Neural cell (in vitro differentiated cells): Measurements from ENCODE around the gene PRDX5. TPM values are rescaled to one million over a fixed set of nuclear protein-coding genes. Genes with fewer than 3 reads are reported as not detected.

ENCODE experiments used
- H2AFZ ChIP-seq: fragments of 200-600, 300-800 bp; sonication (generic), shearing (Covaris generic); 2 replicates; pipeline ENCODE4 v1.6.0; 2014; ENCODE audit warnings: low read depth, mild to moderate bottlenecking, antibody characterized with exemption, low read length, moderate library complexity
- H3F3A ChIP-seq: fragments of 200-600 bp; shearing (Covaris generic); 2 replicates; pipeline ENCODE4 v1.6.1; 2016; ENCODE audit warnings: mild to moderate bottlenecking, moderate library complexity, mixed read lengths, antibody characterized with exemption, low read length; ENCODE audit not compliant: insufficient read depth, poor library complexity, severe bottlenecking
- H3K27ac ChIP-seq: fragments of 200-600, 300-800 bp; sonication (generic), shearing (Covaris generic); 2 replicates; pipeline ENCODE4 v1.5.1; 2014; ENCODE audit warnings: mild to moderate bottlenecking, low read length, moderate library complexity
- H3K27me3 ChIP-seq: fragments of 300-800, 200-600 bp; sonication (generic), shearing (Covaris generic); 2 replicates; pipeline ENCODE4 v1.6.0; 2014; ENCODE audit warnings: mild to moderate bottlenecking, low read depth, low read length, moderate library complexity; ENCODE audit not compliant: insufficient read depth
- H3K36me3 ChIP-seq: fragments of 300-800, 200-600 bp; sonication (generic), shearing (Covaris generic); 2 replicates; pipeline ENCODE4 v1.5.1; 2014; ENCODE audit warnings: mild to moderate bottlenecking, antibody characterized with exemption, low read length, moderate library complexity; ENCODE audit not compliant: insufficient read depth
- H3K4me2 ChIP-seq: fragments of 300-800, 200-600 bp; sonication (generic), shearing (Covaris generic); 2 replicates; pipeline ENCODE4 v1.6.0; 2014; ENCODE audit warnings: mild to moderate bottlenecking, low read length
- H3K4me3 ChIP-seq: fragments of 300-800, 200-600 bp; sonication (generic), shearing (Covaris generic); 2 replicates; pipeline ENCODE4 v1.5.1; 2014; ENCODE audit warnings: mild to moderate bottlenecking, low read length, moderate library complexity
- H3K79me2 ChIP-seq: fragments of 200-600 bp; shearing (Covaris generic); replicated peaks from 2 replicates; pipeline ENCODE4 v1.6.0; 2014; ENCODE audit warnings: mild to moderate bottlenecking, low read length, moderate library complexity; ENCODE audit not compliant: insufficient read depth
- H3K9ac ChIP-seq: fragments of 300-800, 200-600 bp; sonication (generic), shearing (Covaris generic); 2 replicates; pipeline ENCODE4 v1.6.1; 2016; ENCODE audit warnings: mild to moderate bottlenecking, low read length, mixed read lengths
- H3K9me2 ChIP-seq: fragments of 200-600 bp; shearing (Covaris generic); 2 replicates; pipeline ENCODE4 v1.6.1; 2016; ENCODE audit warnings: mild to moderate bottlenecking, low read length, mixed read lengths; ENCODE audit not compliant: insufficient read depth
- H3K9me3 ChIP-seq: fragments of 200-600, 300-800 bp; sonication (generic), shearing (Covaris generic); 2 replicates; pipeline ENCODE4 v1.6.1; 2016; ENCODE audit warnings: mild to moderate bottlenecking, mixed run types, low read length, moderate library complexity, mixed read lengths
- H4K20me1 ChIP-seq: fragments of 200-600 bp; shearing (Covaris generic); 2 replicates; pipeline ENCODE4 v1.6.1; 2016; ENCODE audit warnings: mild to moderate bottlenecking, mixed run types; ENCODE audit not compliant: insufficient read depth
- EP300 ChIP-seq: fragments of 450-650 bp; conservative IDR thresholded peaks from 2 replicates; pipeline ENCODE4 v1.6.1; 2014; ENCODE audit warnings: antibody characterized with exemption, mild to moderate bottlenecking, moderate library complexity; ENCODE audit not compliant: poor library complexity, severe bottlenecking
- MXI1 ChIP-seq: fragments of 450-650 bp; conservative IDR thresholded peaks from 2 replicates; pipeline ENCODE4 v1.6.1; 2014; ENCODE audit warnings: antibody characterized with exemption, mild to moderate bottlenecking; ENCODE audit not compliant: poor library complexity, severe bottlenecking
- POLR2AphosphoS5 ChIP-seq: IDR thresholded peaks from 2 replicates; pipeline ENCODE4 v1.6.1; 2012
- RAD21 ChIP-seq: fragments of 450-650 bp; conservative IDR thresholded peaks from 2 replicates; pipeline ENCODE4 v1.6.1; 2014; ENCODE audit warnings: antibody characterized with exemption, mild to moderate bottlenecking, moderate library complexity
- SMC3 ChIP-seq: fragments of 450-650 bp; conservative IDR thresholded peaks from 2 replicates; pipeline ENCODE4 v1.6.1; 2014; ENCODE audit warnings: antibody characterized with exemption, mild to moderate bottlenecking, moderate library complexity; ENCODE audit not compliant: poor library complexity
- TAF1 ChIP-seq: IDR thresholded peaks from 2 replicates; pipeline ENCODE4 v1.6.1; 2012; ENCODE audit warnings: low read depth
- polyA plus RNA-seq: library from polyadenylated mRNA; depleted of rRNA; stranded (reverse); fragments of >200 nt; gene quantifications from 2 replicates; pipeline ENCODE4 v1.2.3, GENCODE V29; 2014
- TF ChIP-seq, protein P1 (sequence below): IDR thresholded peaks from 2 replicates; pipeline ENCODE4 v1.6.1; 2012; ENCODE audit warnings: borderline replicate concordance
- TF ChIP-seq, protein P2 (sequence below): fragments of 450-650 bp; IDR thresholded peaks from 2 replicates; pipeline ENCODE4 v1.5.1; 2014; ENCODE audit warnings: antibody characterized with exemption, mild to moderate bottlenecking, moderate library complexity; ENCODE audit not compliant: poor library complexity, severe bottlenecking

Gene PRDX5
- polyA plus RNA-seq, 1 donor from 2014 or later = 452 TPM

DNA sequence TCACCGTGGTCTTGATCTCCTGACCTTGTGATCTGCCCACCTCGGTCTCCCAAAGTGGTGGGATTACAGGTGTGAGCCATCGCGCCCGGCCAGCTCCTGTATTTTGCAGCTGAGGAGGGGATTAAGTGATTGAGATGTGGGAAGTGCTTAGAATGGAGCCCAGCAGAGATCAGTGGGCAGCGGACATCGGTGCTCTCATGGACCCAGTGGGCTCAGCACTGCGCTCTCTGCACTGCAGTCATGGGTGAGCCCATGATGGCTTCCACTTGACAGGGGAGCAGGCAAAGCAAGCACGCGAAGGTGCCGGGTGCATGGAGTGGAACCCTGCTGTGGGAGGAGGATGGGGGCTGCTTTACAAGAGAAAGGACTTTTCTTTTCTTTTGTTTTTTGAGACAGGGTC, 13.0 kb downstream of the PRDX5 start:
- Histone ChIP-seq H4K20me1 (no peaks in the 10 kb centered on the region), H3K9me3 (no peaks in the 10 kb centered on the region), H3F3A (no peaks in the 10 kb centered on the region), H3K9ac (no peak overlapping the region), H3K4me2 (no peak overlapping the region), H3K27me3 (no peaks in the 10 kb centered on the region), H3K4me3 (no peak overlapping the region), H3K36me3 (no peaks in the 10 kb centered on the region), H3K27ac (no peak overlapping the region), H2AFZ (no peak overlapping the region), H3K9me2 (no peaks in the 10 kb centered on the region), H3K79me2 (no peaks in the 10 kb centered on the region)
- TF ChIP-seq MXI1 = no peak

DNA sequence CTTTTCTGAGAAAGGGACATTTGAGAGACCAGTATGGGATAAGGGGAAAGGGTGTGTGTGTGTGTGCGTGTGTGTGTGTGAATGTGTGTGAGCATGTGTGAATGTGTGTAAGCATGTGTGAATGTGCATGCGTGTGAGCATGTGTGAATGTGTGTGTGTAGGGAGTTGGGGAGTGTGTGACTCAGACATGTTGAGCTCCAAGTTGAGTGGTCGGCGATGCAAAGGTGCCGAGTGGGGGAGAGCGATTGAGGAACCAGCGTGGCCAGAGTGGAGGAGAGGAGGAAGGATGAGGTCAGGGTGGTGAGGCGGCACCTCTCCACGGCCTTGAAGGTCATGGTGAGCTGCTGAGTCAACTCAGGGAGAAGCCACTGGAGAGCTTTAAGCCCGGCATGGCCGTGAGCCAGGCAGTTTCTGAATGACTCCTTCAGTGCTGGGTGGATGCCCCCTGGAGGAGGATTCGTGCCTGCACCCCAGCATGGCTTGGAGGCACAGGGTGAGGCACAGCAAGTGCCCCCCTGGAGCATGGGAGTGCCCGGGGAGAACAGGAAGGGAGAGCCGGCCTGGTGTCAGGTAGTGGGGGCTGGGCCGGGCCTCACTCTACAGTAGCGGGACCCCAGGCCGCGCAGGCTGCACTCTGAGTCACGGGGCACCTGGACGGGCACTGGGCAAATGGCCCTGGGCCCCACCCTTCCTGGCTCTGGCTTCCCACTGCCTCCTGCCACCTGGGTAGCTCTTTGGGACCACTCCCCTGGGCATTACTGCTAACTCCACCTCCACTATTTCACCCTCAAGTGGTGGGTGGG, 13.8 kb downstream of the PRDX5 start:
- Histone ChIP-seq H4K20me1 (no peaks in the 10 kb centered on the region), H3K27ac (no peak overlapping the region), H3K36me3 (no peaks in the 10 kb centered on the region), H3K4me2 (no peak overlapping the region), H3K9me3 (no peaks in the 10 kb centered on the region), H3K4me3 (no peak overlapping the region), H3K79me2 (no peaks in the 10 kb centered on the region), H3K9ac (no peak overlapping the region), H3K27me3 (no peaks in the 10 kb centered on the region), H3F3A (no peaks in the 10 kb centered on the region), H3K9me2 (no peaks in the 10 kb centered on the region), H2AFZ (no peak overlapping the region)
- TF ChIP-seq POLR2AphosphoS5 = no peak
- TF ChIP-seq SMC3 = no peak
- no peak for TF ChIP-seq RAD21
- no peak for TF ChIP-seq TAF1
- TF ChIP-seq EP300 = no peak

DNA sequence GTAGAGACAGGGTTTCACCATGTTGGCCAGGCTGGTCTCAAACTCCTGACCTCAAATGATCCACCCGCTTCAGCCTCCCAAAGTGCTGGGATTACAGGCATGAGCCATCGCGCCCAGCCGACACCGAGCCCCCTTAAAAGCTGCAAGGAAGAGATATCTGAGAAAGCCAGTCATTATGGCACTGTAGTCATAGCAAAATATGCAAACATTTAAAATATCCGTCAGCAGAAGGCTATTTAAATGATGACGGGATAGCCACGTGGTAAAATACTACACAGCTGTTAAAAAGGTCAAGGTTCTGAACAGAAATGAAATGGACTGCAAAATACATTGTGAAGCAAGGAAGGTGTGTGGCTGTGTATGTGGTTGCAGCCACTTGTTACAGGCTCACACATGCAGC, 15.6 kb downstream of the PRDX5 start:
- Histone ChIP-seq H3K79me2 (no peaks in the 10 kb centered on the region), H4K20me1 (no peaks in the 10 kb centered on the region), H3F3A (no peaks in the 10 kb centered on the region), H3K9me2 (no peaks in the 10 kb centered on the region), H3K36me3 (no peaks in the 10 kb centered on the region), H3K4me2 (no peak overlapping the region), H3K4me3 (no peak overlapping the region), H3K9ac (no peak overlapping the region), H3K27ac (no peak overlapping the region), H3K9me3 (no peaks in the 10 kb centered on the region), H2AFZ (no peak overlapping the region), H3K27me3 (no peaks in the 10 kb centered on the region)
- TF ChIP-seq, protein P1, sequence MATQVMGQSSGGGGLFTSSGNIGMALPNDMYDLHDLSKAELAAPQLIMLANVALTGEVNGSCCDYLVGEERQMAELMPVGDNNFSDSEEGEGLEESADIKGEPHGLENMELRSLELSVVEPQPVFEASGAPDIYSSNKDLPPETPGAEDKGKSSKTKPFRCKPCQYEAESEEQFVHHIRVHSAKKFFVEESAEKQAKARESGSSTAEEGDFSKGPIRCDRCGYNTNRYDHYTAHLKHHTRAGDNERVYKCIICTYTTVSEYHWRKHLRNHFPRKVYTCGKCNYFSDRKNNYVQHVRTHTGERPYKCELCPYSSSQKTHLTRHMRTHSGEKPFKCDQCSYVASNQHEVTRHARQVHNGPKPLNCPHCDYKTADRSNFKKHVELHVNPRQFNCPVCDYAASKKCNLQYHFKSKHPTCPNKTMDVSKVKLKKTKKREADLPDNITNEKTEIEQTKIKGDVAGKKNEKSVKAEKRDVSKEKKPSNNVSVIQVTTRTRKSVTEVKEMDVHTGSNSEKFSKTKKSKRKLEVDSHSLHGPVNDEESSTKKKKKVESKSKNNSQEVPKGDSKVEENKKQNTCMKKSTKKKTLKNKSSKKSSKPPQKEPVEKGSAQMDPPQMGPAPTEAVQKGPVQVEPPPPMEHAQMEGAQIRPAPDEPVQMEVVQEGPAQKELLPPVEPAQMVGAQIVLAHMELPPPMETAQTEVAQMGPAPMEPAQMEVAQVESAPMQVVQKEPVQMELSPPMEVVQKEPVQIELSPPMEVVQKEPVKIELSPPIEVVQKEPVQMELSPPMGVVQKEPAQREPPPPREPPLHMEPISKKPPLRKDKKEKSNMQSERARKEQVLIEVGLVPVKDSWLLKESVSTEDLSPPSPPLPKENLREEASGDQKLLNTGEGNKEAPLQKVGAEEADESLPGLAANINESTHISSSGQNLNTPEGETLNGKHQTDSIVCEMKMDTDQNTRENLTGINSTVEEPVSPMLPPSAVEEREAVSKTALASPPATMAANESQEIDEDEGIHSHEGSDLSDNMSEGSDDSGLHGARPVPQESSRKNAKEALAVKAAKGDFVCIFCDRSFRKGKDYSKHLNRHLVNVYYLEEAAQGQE = no peak
- TF ChIP-seq TAF1 (no peak), SMC3 (no peak)
- TF ChIP-seq, protein P2, sequence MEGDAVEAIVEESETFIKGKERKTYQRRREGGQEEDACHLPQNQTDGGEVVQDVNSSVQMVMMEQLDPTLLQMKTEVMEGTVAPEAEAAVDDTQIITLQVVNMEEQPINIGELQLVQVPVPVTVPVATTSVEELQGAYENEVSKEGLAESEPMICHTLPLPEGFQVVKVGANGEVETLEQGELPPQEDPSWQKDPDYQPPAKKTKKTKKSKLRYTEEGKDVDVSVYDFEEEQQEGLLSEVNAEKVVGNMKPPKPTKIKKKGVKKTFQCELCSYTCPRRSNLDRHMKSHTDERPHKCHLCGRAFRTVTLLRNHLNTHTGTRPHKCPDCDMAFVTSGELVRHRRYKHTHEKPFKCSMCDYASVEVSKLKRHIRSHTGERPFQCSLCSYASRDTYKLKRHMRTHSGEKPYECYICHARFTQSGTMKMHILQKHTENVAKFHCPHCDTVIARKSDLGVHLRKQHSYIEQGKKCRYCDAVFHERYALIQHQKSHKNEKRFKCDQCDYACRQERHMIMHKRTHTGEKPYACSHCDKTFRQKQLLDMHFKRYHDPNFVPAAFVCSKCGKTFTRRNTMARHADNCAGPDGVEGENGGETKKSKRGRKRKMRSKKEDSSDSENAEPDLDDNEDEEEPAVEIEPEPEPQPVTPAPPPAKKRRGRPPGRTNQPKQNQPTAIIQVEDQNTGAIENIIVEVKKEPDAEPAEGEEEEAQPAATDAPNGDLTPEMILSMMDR = no peak
